SIG-M5 treated with dmso at 0.1 percent for 504 hours (cell line): Measurements from ENCODE around the gene TMEM151B.

Experiments used
- DNase-seq: peaks from one replicate; lab custom pipeline; 2025; ENCODE audit not compliant: unreplicated experiment; lab: John Stamatoyannopoulos, UW

The TMEM151B gene

DNA sequence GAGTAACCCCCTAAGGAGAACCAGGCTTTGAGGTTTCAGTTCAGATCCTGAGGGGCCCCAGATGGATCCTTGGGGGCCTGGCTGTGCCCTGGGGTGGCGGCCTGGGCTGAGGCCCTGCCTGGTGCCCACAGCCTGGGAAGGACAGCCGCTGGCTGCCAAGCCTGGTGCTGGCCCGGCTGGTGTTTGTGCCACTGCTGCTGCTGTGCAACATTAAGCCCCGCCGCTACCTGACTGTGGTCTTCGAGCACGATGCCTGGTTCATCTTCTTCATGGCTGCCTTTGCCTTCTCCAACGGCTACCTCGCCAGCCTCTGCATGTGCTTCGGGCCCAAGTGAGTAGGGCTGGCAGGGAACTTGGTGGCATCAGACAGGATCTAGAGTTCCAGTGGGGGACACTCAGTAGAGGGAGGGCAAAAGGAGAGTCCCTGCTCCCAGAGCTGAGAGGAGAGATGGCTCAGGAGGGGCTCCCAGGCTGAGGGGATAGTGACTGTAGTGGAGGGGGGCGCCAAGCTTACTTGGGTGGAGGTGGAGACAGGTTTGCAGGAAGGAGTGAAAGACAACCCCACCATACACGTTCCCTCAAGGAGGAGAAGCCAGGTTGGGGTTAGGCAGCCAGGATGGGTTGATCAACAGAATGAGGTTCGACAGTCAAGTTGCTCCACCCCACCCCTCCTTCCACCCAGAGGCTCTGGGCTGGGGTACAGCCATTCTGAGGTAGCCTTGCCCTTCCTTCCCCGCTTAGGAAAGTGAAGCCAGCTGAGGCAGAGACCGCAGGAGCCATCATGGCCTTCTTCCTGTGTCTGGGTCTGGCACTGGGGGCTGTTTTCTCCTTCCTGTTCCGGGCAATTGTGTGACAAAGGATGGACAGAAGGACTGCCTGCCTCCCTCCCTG, 37.3 kb upstream of the TMEM151B start:
- no peak for DNase-seq

DNA sequence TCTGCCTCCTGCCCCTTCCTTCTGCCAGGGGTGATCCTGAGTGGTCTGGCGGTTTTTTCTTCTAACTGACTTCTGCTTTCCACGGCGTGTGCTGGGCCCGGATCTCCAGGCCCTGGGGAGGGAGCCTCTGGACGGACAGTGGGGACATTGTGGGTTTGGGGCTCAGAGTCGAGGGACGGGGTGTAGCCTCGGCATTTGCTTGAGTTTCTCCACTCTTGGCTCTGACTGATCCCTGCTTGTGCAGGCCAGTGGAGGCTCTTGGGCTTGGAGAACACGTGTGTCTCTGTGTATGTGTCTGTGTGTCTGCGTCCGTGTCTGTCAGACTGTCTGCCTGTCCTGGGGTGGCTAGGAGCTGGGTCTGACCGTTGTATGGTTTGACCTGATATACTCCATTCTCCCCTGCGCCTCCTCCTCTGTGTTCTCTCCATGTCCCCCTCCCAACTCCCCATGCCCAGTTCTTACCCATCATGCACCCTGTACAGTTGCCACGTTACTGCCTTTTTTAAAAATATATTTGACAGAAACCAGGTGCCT, 36.6 kb upstream of the TMEM151B start:
- DNase-seq, result no peak

DNA sequence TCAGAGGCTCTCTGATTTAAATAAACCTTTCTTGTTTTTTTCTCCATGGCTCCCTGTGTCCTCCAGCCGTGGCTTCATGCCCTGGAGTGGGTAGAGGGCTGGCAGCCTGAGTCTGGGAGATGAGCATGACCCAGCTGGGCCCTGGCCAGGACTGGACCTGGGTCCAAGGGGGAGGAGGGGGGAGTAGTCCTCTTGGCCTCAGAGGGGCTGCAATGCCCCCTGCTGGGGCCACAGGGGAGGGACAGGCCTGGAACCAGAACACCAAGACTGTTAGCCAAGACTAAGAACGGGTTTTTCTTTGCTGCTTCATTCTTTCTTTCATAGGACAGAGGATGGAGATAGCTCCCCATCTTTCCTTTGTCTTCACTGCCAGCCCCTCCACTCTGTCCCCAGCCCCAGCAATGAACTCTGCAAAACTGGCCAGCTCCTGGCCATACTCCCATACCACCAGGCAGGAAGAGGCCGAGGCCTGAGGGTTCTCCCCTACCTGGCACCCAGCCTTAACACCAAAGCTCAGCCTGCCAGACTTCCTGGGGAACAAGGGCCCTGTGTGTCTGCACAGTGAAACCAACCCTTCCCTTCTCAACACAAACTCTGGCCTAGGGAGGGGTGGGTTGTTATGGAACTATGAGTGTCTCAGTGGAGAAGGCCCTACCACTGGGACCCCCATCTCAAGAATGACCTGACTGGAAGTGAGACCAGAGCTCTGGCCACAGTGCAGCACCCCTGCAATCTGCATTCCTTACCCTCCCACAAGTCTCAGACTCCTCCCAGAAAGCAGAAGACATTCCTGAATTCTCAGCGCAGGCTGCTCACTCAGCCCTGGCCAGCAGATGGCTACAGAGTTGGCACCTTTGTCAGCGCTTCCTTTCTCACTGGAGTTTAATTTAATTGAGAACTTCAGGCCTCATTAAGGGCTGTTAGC, 35.9 kb upstream of the TMEM151B start:
- DNase-seq, result no peak

DNA sequence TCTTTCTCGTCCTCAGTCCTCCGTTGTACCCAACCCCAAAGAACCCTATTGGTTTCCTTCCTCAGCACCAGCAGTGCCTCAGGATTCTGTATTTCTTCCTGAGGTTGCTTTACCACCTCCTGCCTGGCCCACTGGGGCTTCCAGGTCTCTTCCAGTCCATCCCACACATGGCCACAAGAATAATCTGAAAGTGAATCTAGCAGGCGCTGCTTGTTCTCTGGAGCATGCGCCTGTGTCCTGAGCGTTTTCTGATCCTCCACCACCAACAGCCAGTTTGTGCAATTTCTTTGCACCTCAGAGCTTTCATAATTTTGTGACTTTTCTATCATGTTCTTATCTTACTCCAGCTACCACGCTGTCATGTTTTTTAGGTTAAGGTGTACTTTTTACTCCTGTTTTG, 35.0 kb upstream of the TMEM151B start:
- DNase-seq, result no peak

DNA sequence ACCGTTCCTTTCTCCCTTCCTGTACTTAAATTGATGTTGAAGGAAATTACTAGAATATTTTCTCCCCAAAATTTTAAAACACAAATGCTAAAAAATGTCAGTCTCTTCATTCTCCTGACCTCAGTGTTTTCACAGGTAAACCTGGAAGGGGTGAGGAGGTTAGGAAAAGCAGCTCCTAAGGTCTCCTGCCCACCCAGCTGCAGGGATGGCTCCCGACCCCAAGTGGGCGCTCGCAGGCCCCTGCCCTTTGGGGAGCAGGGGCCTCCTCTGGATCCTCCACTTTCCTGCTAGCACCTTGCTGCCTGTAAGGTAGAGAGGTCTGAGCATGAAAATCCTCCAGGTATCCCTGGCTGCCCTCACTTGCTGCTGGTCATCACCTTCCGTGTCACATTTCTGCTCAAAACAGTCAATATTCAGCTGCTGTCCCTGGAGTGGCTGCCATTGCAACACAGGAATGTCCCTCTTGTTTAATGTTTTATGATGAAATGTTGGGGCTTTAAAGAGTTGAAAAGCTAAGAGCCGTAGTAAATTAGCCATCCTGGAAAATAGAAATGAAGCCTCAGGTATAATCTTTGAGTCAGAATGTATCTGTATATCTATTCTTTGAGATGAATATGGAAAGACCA, 34.2 kb upstream of the TMEM151B start:
- DNase-seq, result no peak

DNA sequence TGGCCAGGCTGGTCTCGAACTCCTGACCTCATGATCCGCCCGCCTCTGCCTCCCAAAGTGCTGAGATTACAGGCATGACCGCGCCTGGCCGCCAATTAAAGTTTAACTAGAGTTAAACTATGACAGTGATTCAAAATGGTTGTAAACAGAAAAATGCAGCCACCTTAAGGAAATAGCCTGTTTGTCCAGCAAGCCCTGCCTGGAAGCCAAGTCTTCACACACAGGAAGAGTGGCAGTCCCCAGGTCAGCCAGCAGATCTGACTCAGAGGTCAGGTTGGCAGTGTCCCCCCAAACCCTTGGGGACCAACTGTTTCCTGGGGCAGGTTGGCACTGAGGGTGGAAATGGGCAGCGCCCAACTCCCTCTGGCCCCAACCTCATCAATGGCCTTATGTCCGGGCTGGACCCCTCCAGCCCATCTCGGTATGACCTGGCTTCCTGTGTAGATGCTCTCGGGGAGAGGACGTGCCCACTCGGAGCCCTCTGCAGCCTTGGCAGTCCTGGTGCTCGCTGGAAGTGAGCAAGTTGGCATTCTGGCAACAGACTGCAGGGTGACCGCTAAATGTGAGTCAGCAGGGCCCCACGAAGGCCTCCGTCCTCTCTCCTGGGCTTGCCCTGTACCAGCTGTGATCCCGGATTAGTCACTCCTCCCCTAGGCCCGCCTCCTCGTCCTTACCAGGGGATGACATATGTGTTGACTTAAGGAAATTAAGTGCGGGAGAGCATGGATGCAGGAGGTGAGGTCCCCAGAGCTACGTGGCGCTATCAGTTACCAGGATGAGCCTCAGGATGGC, 33.0 kb upstream of the TMEM151B start:
- peak; percentile 86 for DNase-seq

DNA sequence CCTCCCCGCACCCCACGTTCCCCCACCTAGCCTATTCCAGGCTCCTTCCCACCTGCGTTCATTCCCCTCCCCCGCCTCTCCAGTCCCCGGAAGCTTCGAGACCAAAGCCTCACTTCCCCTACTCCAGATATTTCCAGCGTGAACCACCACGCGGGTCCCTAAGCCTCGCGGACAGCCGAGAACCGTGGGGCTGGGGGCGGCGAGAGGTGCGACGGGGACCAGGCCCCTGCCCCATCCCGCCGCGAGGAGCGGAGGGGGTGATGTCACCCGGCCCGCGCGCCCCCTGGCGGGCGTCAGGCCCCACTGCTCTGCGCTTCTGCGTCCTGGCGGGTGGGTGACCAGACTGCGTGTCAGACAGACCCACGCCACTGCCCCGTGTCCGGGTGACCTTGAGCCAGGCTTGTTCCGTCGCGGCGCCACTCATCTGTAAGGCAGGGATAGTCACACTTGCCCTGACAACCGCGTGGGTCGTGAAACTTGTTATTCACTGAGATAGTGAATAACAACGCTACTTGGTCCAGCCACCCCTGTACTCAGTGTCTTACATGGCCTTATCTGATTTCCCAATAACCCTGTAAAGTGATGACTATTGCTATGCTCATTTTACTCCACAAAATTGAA, 32.3 kb upstream of the TMEM151B start:
- peak; percentile 55 for DNase-seq

DNA sequence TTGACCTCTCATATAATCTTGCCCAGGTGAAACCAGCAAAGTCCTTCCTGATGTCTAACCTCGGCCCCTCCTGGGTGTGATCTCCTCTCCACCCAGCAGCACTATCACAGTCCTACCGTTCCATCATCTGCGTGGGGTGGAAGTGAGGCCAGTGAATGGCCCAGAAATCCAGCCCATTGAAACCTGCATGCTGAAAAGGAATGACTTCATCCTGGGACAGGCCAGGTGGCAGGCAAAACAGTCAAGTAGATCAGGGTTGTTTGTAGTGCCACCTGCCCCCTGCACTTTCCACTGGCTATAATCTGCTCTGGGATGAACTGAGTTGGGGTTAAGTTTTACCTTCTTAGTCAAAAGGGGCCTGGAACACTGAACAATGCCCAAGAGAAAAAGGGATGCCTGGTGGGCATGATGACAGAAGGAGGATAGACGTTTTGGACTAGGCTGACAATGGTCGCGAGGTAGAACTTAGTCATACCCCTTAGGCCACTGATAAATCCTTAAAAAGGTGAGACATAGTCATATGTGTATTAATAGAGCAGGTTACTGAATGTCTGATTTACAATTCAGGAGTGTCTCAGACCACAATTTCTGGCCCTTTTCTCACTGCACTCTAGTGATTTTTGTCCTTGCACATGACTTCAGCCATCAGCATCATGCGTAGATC, 31.4 kb upstream of the TMEM151B start:
- no peak for DNase-seq

DNA sequence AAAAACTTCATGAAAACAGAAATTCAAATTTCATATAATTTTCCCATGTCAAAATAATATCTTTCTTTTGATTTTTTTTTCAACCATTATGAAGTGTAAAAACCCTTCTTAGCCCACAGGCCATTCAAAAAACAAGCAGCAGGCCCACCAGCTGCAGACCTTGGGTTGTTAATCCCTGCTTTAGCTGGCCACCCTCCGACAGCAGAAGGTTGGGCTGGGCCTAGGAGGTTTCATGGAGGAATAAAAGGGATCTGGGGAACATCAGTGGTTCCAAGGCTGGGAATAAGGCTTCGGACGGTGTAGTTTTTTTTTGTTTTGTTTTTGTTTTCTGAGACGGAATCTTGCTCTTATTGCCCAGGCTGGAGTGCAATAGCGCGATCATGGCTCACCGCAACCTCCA, 26.9 kb upstream of the TMEM151B start:
- no peak for DNase-seq

DNA sequence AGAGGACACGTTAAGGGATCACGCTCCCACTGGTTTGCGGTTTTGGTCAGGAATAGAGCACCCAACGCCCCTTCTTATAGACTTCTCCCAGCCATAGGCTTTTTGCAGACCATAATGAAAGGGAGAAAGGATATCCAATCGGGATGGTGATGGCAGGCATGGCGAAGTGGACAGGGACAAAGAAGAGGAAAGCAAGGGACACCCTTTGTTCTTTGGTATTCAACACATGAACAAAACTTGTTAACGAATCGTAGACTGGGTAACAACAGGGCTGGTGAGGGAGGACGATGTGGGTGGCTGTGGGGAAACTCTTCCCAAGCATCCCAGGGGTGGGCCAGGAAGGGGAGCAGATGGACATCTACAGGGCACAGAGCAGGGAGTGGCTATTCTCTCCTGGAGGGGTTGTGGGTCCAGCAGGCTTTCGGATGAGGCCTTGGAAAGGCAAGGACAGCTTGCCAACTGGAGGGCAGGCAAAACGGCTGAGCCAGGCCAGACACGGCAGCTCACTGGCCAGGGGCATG, 24.8 kb upstream of the TMEM151B start:
- no peak for DNase-seq

DNA sequence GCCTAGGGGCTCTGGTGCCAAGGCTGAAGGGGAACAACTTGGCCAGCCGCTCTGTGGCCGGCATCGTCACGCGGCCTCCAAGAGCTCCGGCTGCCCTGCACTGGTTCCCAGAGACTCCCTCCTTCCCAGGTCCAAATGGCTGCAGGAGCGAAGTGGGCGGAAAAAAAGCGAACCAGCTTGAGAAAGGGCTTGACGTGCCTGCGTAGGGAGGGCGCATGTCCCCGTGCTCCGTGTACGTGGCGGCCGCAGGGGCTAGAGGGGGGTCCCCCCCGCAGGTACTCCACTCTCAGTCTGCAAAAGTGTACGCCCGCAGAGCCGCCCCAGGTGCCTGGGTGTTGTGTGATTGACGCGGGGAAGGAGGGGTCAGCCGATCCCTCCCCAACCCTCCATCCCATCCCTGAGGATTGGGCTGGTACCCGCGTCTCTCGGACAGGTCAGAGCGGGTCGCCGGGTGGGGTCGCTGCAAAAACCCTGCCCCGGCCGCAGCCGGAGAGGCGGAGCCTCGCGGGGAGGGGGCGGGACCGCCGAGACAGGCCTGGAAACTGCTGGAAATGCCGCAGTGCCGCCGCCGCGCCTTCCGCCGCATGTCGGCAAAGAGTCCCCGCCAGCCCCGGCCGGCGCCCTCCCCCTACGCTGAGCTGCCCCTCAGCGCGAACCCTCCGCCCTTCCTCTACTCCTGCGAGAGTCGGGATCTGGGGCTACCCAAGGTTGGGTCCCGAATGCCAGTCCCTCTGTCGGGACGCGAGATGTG, 24.2 kb upstream of the TMEM151B start:
- DNase-seq, result peak; percentile 69

DNA sequence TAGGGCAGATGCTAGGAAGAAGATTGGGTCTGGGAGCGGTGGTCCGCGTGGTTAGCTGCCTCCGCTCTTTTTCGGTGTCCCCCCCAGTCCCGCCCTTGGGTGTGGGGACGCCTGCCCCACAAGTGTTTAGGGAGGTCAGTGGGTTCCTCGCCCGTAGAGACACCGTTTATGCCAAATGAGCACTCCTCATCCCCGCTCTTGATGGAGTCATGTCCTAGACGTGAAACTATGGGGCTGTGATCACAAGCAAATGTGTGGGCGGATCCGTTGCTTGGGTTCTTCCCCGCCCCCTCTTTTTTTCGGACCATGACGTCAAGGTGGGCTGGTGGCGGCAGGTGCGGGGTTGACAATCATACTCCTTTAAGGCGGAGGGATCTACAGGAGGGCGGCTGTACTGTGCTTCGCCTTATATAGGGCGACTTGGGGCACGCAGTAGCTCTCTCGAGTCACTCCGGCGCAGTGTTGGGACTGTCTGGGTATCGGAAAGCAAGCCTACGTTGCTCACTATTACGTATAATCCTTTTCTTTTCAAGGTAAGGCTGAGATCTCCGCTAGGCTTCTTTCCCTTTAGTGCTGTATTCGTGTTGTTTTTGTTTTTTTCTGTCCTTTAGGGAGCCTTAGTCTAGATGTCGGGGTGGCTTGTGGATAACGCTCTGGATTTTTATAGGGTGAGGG, 23.4 kb upstream of the TMEM151B start, which contains the start of gene HSP90AB1:
HSP90AB1 (plus strand) TSS at position 439 of the 675 bp plus-strand sequence. CDS start 1,529 bp downstream, outside the sequence.
- peak; percentile 97 for DNase-seq

DNA sequence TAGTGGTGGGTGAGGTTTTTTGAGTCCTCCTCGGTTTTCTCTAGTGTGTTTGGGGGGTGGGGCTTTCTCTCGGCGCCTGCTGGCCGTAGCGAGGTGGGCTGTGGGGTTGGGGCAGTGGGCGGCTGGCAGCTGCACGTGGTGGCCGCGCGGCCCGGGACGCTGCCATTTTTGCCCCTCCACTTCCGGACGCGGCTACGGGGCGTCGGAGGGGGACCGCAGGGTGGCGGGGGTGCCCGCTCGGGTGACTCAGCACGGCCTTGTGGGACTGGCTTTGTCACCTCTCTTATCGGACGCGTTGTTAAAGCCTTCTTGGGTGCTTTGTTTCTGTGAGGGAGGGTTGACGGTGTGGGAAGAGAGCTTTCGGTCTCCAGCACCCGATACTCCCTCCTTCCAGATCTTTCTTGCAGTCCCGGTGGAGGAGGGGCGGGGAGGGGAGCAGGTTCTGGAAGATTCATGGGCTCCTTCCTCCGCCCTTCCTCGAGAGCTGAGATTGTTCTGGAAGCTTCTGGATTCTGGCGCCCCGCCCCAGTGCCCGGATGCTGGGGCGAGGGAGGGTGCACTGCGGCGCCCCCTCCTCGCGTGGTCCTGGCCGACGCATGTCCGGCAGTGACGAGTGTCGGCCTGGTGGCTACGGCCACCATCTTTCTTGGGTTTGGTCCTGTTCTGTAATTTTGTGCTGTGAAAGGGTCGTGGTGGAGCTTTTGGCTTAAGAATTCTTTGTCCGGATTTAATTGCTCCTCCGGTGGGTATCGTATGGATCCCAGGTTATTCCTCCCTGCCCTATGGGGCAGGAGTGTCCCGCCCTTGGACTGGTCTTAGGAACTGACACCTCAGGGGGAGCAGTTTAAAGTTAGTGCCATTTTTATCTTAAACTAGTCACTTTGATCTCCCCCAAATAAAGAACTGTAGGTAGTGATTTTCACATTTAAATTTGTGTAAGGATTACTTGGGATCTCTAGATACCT, 22.6 kb upstream of the TMEM151B start:
- DNase-seq, result no peak

DNA sequence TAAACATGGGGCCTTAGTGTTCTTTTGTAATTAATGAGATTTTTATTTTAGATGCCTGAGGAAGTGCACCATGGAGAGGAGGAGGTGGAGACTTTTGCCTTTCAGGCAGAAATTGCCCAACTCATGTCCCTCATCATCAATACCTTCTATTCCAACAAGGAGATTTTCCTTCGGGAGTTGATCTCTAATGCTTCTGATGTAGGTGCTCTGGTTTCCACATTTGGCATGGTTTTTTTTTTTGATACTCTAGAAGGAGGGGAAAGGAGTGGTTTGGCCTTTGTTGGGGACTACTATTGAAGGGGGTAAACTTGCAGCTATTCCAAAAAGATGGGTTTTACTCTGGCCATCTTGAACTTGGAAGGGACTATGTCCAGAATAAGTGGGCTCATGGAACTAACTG, 21.7 kb upstream of the TMEM151B start:
- DNase-seq, result no peak

DNA sequence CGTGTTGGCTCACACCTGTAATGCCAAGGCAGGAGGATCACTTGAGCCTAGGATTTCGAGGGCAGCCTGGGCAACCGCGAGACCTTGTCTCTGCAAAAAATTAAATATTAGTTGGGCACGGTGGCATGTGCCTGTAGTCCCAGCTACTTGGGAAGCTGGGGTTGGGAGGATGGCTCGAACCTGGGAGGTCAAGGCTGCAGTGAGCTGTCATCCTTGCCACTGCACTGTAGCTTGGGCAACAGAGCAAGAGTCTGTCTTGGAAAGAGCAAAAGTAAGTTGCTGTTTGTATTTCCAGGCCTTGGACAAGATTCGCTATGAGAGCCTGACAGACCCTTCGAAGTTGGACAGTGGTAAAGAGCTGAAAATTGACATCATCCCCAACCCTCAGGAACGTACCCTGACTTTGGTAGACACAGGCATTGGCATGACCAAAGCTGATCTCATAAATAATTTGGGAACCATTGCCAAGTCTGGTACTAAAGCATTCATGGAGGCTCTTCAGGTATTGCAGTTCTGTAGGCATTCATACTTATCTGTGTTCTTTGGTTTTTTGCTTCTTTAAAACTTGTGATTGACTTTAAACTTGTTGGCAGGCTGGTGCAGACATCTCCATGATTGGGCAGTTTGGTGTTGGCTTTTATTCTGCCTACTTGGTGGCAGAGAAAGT, 21.0 kb upstream of the TMEM151B start:
- DNase-seq, result no peak

DNA sequence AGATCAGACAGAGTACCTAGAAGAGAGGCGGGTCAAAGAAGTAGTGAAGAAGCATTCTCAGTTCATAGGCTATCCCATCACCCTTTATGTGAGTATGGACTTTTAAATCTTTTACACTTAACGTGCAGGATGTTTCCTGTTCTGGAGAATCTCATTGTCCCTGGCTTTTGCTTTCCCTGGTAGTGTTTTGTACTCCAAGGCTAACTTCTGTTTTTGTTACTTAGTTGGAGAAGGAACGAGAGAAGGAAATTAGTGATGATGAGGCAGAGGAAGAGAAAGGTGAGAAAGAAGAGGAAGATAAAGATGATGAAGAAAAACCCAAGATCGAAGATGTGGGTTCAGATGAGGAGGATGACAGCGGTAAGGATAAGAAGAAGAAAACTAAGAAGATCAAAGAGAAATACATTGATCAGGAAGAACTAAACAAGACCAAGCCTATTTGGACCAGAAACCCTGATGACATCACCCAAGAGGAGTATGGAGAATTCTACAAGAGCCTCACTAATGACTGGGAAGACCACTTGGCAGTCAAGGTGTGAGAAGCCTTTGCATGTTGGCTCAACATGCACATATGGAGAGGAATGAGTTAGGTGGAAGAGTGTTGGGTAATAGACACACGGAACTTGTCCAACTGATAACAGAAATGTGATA, 20.1 kb upstream of the TMEM151B start:
- DNase-seq, result no peak
